Activated B cell treated with CpG ODN at 0.5 μM for 24 hours (primary cell): Measurements from ENCODE around the gene LMNA. TPM values are rescaled to one million over a fixed set of nuclear protein-coding genes. Genes with fewer than 3 reads are reported as not detected.
A peak's percentile ranks its signal among the peaks of the same experiment; 100 is the strongest.
"Not testable (repeated sequence)": the region's sequence is repeated elsewhere in the genome, so short reads cannot be mapped to it uniquely, and the experiment has no call there.

Source experiments
- ATAC-seq: fragments of 200-7000 bp; cut with Tn5 transposase; one replicate; pipeline ENCODE4 v1.10.0; 2021; ENCODE audit warnings: low read depth, mild to moderate bottlenecking, moderate library complexity
- CTCF ChIA-PET: fragments of 350-600 bp; sonication (Branson Sonifier 250); formaldehyde crosslinking; loops from one replicate; lab custom pipeline; 2021; ENCODE audit warnings: antibody characterized with exemption; lab: Charles Lee
- POLR2A ChIA-PET: fragments of 350-600 bp; sonication (Branson Sonifier 250); formaldehyde crosslinking; loops from one replicate; lab custom pipeline; 2021; ENCODE audit warnings: antibody characterized with exemption; lab: Charles Lee
- DNase-seq: peaks from one replicate; pipeline ENCODE4 v3.0.0; 2022
- H3K27ac Mint-ChIP-seq: one replicate; pipeline ENCODE4 v1.8.0; 2020; ENCODE audit warnings: mixed read lengths
- H3K27me3 Mint-ChIP-seq: one replicate; pipeline ENCODE4 v1.8.0; 2021; ENCODE audit warnings: mixed read lengths
- H3K36me3 Mint-ChIP-seq: one replicate; pipeline ENCODE4 v1.8.0; 2021; ENCODE audit warnings: low read depth, mixed read lengths
- H3K4me1 Mint-ChIP-seq: one replicate; pipeline ENCODE4 v1.8.0; 2021; ENCODE audit warnings: mixed read lengths
- H3K4me3 Mint-ChIP-seq: one replicate; pipeline ENCODE4 v1.8.0; 2020; ENCODE audit warnings: mild to moderate bottlenecking, mixed read lengths
- H3K9me3 Mint-ChIP-seq: one replicate; pipeline ENCODE4 v1.8.0; 2020; ENCODE audit warnings: mixed read lengths
- intact Hi-C: fragments of 100-400 bp; cut with micrococcal nuclease; formaldehyde crosslinking; loops from one replicate; pipeline ENCODE4 v1.15.1; 2024
- total RNA-seq: library from RNA; stranded (reverse); gene quantifications from 2 replicates; pipeline ENCODE4 v1.2.3, GENCODE V29; 2022
- TF ChIP-seq, protein P1 (sequence below): fragments of 200-600 bp; IDR thresholded peaks from one replicate; pipeline ENCODE4 v1.8.0; 2022; ENCODE audit warnings: antibody characterized with exemption, mild to moderate bottlenecking

LMNA gene
- total RNA-seq, 1 donor from 2014 or later, result 47.5 TPM

- CTCF ChIA-PET, result interaction anchor here (0.6 to 12.0 kb wide), 3 partner anchors 28 to 37 kb away, joined by 3 to 422 read pairs (median 29); no protein-coding TSS in a partner anchor
- no peak for ATAC-seq
Measured at GRCh38 chr1:156124557-156125483, 10.3 kb downstream of the LMNA start.

DNA sequence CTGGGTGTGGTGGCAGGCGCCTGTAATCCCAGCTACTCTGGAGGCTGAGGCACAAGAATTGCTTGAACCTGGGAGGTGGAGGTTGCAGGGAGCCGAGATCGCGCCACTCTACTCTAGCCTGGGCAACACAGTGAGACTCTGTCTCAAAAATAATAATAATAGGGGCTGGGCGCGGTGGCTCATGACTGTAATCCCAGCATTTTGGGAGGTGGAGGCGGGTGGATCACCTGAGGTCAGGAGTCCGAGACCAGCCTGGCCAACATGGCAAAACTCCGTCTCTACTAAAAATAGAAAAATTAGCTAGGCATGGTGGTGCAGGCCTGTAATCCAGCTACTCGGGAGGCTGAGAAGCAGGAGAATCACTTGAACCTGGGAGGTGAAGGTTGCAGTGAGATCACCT is 11.0 kb downstream of the LMNA start:
- H3K9me3 Mint-ChIP-seq, H3K27me3 Mint-ChIP-seq, H3K36me3 Mint-ChIP-seq, intact Hi-C loops, ATAC-seq, H3K27ac Mint-ChIP-seq, H3K4me3 Mint-ChIP-seq, DNase-seq: not testable (repeated sequence)
- CTCF ChIA-PET, result interaction anchor here (0.6 to 12.0 kb wide), 2 partner anchors 31 to 38 kb away, joined by 3 to 422 read pairs; no protein-coding TSS in a partner anchor
- POLR2A ChIA-PET, result interaction anchor here (1.5 to 7.2 kb wide), 4 partner anchors 11 to 28 kb away, joined by 3 to 154 read pairs (median 18); partner anchors contain the start of gene LMNA
- peaks cover 44% of the 10 kb centered on the region for H3K4me1 Mint-ChIP-seq

More at GRCh38 chr1:156124557-156125483, 10.3 kb downstream of the LMNA start:
- peaks cover 43% of the 10 kb centered on the region for H3K4me1 Mint-ChIP-seq
- POLR2A ChIA-PET, result interaction anchor here (1.5 to 7.2 kb wide), 4 partner anchors 10 to 28 kb away, joined by 3 to 154 read pairs (median 18); partner anchors contain the start of gene LMNA
- TF ChIP-seq, protein P1, sequence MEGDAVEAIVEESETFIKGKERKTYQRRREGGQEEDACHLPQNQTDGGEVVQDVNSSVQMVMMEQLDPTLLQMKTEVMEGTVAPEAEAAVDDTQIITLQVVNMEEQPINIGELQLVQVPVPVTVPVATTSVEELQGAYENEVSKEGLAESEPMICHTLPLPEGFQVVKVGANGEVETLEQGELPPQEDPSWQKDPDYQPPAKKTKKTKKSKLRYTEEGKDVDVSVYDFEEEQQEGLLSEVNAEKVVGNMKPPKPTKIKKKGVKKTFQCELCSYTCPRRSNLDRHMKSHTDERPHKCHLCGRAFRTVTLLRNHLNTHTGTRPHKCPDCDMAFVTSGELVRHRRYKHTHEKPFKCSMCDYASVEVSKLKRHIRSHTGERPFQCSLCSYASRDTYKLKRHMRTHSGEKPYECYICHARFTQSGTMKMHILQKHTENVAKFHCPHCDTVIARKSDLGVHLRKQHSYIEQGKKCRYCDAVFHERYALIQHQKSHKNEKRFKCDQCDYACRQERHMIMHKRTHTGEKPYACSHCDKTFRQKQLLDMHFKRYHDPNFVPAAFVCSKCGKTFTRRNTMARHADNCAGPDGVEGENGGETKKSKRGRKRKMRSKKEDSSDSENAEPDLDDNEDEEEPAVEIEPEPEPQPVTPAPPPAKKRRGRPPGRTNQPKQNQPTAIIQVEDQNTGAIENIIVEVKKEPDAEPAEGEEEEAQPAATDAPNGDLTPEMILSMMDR, result no peak
- peaks cover 4% of the 10 kb centered on the region for H3K27me3 Mint-ChIP-seq
- no peaks in the 10 kb centered on the region for H3K36me3 Mint-ChIP-seq
- DNase-seq, result no peak
- no peak overlapping the region for H3K27ac Mint-ChIP-seq
- H3K4me3 Mint-ChIP-seq, result no peak overlapping the region
- no peaks in the 10 kb centered on the region for H3K9me3 Mint-ChIP-seq
- intact Hi-C loops, result no loop called here

- H3K4me3 Mint-ChIP-seq, result peak overlapping the region; percentile 7
- peak overlapping the region; percentile 44 for H3K27ac Mint-ChIP-seq
- peaks cover 4% of the 10 kb centered on the region for H3K27me3 Mint-ChIP-seq
- no peaks in the 10 kb centered on the region for H3K36me3 Mint-ChIP-seq
- intact Hi-C loops, result no loop called here
- no peaks in the 10 kb centered on the region for H3K9me3 Mint-ChIP-seq
- TF ChIP-seq, protein P1, result no peak
- ChIA-PET CTCF (interaction anchor here (1.2 to 12.0 kb wide), 2 partner anchors 31 to 99 kb away, joined by 3 to 422 read pairs; no protein-coding TSS in a partner anchor), POLR2A (interaction anchor here (0.6 to 7.2 kb wide), 9 partner anchors 9 to 87 kb away, joined by 3 to 154 read pairs (median 6); partner anchors contain the start of genes LMNA and PMF1)
- peak; percentile 61 for DNase-seq
- ATAC-seq, result peak; percentile 33
- peaks cover 44% of the 10 kb centered on the region for H3K4me1 Mint-ChIP-seq
Measured at GRCh38 chr1:156126043-156126629, 11.6 kb downstream of the LMNA start.

DNA sequence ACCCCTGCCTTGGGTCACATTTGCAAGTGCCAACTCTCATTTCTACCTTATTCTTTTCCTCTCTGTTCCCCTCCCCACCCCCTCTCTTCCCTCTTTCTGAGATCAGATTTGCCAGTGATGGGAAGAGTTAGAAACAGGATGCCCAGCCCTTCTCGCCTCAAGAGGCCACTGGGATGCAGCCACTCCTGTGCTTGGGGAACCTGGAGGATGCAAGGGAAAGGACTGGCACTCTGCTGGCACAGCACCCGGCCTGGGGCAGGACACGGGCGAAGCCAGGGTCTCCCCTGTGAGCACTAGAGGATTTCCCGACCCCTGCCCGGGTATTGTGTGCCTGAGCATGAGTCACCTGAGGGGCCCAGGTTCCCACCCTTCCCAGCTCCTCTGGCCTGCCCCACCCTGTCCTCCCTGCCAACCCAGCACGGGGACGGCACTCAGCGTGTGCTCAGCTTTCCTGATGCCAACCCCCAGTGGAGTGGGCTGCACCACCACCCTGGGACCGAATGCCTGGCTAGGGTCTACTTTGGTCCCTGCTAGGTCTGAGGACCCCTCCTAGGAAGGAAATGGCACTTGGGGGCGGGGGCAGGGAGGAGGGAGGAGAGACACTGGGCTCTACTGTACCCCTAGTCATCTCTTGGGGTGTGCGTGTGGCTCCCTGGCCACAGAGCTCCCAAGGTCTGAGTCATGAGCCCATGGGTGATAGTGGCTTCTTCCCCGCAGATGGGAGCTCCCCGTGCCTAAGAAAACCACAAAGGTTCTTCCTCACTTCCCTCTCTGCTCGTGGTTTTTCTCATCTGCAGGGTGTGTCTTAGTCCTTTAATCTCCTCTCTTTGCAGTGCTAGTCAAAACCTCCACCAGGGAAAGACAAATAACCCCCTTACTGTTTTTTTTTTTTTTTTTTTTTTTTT is 12.4 kb downstream of the LMNA start:
- CTCF ChIA-PET, result interaction anchor here (0.7 to 12.0 kb wide), 3 partner anchors 32 to 129 kb away, joined by 3 to 422 read pairs (median 3); no protein-coding TSS in a partner anchor
- Mint-ChIP-seq H3K4me3 (peak overlapping the region; percentile 17), H3K27ac (peak overlapping the region; percentile 44), H3K27me3 (peaks cover 4% of the 10 kb centered on the region), H3K4me1 (peaks cover 44% of the 10 kb centered on the region), H3K9me3 (no peaks in the 10 kb centered on the region), H3K36me3 (no peaks in the 10 kb centered on the region)
- TF ChIP-seq, protein P1, result no peak
- POLR2A ChIA-PET, result interaction anchor here (0.6 to 7.2 kb wide), 13 partner anchors 10 to 401 kb away, joined by 3 to 154 read pairs (median 4); partner anchors contain the start of genes LMNA and PMF1
- ATAC-seq (peak; percentile 73), DNase-seq (peak; percentile 64)
- intact Hi-C loops, result loop anchor here (1.0 kb wide), 3 partner anchors 13 to 30 kb away; partner anchors contain the start of gene LMNA
